ENCODE data around the gene GAD2.

Gene GAD2

GRCh38 chr10:26215935-26216584 lies 514 bp upstream of the GAD2 start (continued):
- TF ChIP-seq, protein P1, sequence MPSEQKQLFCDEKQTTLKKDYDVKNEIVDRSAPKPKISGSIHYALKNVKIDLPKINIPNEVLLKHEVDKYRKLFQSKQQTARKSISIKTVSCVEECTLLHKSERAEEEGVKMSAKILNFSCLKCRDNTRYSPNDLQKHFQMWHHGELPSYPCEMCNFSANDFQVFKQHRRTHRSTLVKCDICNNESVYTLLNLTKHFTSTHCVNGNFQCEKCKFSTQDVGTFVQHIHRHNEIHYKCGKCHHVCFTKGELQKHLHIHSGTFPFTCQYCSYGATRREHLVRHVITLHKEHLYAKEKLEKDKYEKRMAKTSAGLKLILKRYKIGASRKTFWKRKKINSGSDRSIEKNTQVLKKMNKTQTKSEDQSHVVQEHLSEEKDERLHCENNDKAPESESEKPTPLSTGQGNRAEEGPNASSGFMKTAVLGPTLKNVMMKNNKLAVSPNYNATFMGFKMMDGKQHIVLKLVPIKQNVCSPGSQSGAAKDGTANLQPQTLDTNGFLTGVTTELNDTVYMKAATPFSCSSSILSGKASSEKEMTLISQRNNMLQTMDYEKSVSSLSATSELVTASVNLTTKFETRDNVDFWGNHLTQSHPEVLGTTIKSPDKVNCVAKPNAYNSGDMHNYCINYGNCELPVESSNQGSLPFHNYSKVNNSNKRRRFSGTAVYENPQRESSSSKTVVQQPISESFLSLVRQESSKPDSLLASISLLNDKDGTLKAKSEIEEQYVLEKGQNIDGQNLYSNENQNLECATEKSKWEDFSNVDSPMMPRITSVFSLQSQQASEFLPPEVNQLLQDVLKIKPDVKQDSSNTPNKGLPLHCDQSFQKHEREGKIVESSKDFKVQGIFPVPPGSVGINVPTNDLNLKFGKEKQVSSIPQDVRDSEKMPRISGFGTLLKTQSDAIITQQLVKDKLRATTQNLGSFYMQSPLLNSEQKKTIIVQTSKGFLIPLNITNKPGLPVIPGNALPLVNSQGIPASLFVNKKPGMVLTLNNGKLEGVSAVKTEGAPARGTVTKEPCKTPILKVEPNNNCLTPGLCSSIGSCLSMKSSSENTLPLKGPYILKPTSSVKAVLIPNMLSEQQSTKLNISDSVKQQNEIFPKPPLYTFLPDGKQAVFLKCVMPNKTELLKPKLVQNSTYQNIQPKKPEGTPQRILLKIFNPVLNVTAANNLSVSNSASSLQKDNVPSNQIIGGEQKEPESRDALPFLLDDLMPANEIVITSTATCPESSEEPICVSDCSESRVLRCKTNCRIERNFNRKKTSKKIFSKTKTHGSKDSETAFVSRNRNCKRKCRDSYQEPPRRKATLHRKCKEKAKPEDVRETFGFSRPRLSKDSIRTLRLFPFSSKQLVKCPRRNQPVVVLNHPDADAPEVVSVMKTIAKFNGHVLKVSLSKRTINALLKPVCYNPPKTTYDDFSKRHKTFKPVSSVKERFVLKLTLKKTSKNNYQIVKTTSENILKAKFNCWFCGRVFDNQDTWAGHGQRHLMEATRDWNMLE (tag by site-specific recombination; conservative IDR thresholded peaks at IDR 0.05; ENCODE audit: low read depth), result no peak
- no peak for TF ChIP-seq ZNF660 (tag by site-specific recombination; IDR thresholded peaks at IDR 0.05)
- TF ChIP-seq ZNF843 (tag by site-specific recombination; IDR thresholded peaks at IDR 0.05), result no peak
- no peak for TF ChIP-seq ZNF350 (tag by site-specific recombination; IDR thresholded peaks at IDR 0.05)
- TF ChIP-seq ZNF560 (tag by site-specific recombination; IDR thresholded peaks at IDR 0.05; ENCODE audit: borderline replicate concordance), result no peak
- TF ChIP-seq PRDM4 (tag by site-specific recombination; IDR thresholded peaks at IDR 0.05), result no peak
- no peak for TF ChIP-seq ZNF558 (tag by site-specific recombination; IDR thresholded peaks at IDR 0.05)
- peak; percentile 65; the same call in 1 of the 2 replicates for TF ChIP-seq ZBTB48 (tag by site-specific recombination; IDR thresholded peaks at IDR 0.05)
- TF ChIP-seq ZXDB (tag by site-specific recombination; IDR thresholded peaks at IDR 0.05), result no peak
- TF ChIP-seq KLF9 (tag by site-specific recombination; IDR thresholded peaks at IDR 0.05; ENCODE audit: low read depth), result peak; percentile 61; the same call in 1 of the 2 replicates
- TF ChIP-seq SP2 (tag by site-specific recombination; IDR thresholded peaks at IDR 0.05), result peak; percentile 59
- 0 out of 2 replicates have a peak, but pooled peaks have one; percentile 22 for TF ChIP-seq SP3 (tag by site-specific recombination; IDR thresholded peaks at IDR 0.05)
- no peak for TF ChIP-seq ZNF521 (tag by site-specific recombination; IDR thresholded peaks at IDR 0.05)
- TF ChIP-seq ZNF324 (tag by site-specific recombination; IDR thresholded peaks at IDR 0.05), result no peak; the same call in 1 of the 2 replicates
- peak; percentile 84 for TF ChIP-seq ZBTB26 (tag by site-specific recombination; optimal IDR thresholded peaks at IDR 0.05)
- peak; percentile 58; the same call in 1 of the 2 replicates for TF ChIP-seq PATZ1 (tag by site-specific recombination; IDR thresholded peaks at IDR 0.05)
- no peak; the same call in 1 of the 2 replicates for TF ChIP-seq HOXD13 (CRISPR knock-in tag; IDR thresholded peaks at IDR 0.05; ENCODE audit: borderline replicate concordance)
- no peak for TF ChIP-seq ZNF664 (tag by site-specific recombination; IDR thresholded peaks at IDR 0.05)
- TF ChIP-seq, protein P2, sequence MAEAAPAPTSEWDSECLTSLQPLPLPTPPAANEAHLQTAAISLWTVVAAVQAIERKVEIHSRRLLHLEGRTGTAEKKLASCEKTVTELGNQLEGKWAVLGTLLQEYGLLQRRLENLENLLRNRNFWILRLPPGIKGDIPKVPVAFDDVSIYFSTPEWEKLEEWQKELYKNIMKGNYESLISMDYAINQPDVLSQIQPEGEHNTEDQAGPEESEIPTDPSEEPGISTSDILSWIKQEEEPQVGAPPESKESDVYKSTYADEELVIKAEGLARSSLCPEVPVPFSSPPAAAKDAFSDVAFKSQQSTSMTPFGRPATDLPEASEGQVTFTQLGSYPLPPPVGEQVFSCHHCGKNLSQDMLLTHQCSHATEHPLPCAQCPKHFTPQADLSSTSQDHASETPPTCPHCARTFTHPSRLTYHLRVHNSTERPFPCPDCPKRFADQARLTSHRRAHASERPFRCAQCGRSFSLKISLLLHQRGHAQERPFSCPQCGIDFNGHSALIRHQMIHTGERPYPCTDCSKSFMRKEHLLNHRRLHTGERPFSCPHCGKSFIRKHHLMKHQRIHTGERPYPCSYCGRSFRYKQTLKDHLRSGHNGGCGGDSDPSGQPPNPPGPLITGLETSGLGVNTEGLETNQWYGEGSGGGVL (tag by site-specific recombination; IDR thresholded peaks at IDR 0.05), result peak; percentile 48; the same call in 1 of the 2 replicates
- peak; percentile 76 for TF ChIP-seq EGR2 (tag by site-specific recombination; IDR thresholded peaks at IDR 0.05; ENCODE audit: low read depth)
- TF ChIP-seq GLIS2 (tag by site-specific recombination; IDR thresholded peaks at IDR 0.05), result peak; percentile 42; the same call in 1 of the 2 replicates
- no peak for TF ChIP-seq REPIN1 (tag by site-specific recombination; IDR thresholded peaks at IDR 0.05; ENCODE audit: low read depth)
- TF ChIP-seq ZNF837 (tag by site-specific recombination; IDR thresholded peaks at IDR 0.05), result no peak
- peak; percentile 62 for TF ChIP-seq ZBTB17 (tag by site-specific recombination; IDR thresholded peaks at IDR 0.05)
- TF ChIP-seq ZNF510 (tag by site-specific recombination; IDR thresholded peaks at IDR 0.05; ENCODE audit: insufficient replicate concordance), result no peak
- no peak for TF ChIP-seq ZNF623 (tag by site-specific recombination; IDR thresholded peaks at IDR 0.05)
- no peak for TF ChIP-seq ZNF302 (tag by site-specific recombination; IDR thresholded peaks at IDR 0.05; ENCODE audit: low read depth)
- no peak for TF ChIP-seq KLF10 (tag by site-specific recombination; IDR thresholded peaks at IDR 0.05)

Measured in HEK293 (cell line).